GM12878 (cell line): ENCODE measurements around the gene LTB4R. TPM values are rescaled to one million over a fixed set of nuclear protein-coding genes. Genes with fewer than 3 reads are reported as not detected.

Experiments
- ATAC-seq: fragments of 200-7000 bp; cut with Tn5 transposase; 3 replicates; pipeline ENCODE4 v1.9.1; 2020; ENCODE audit warnings: mild to moderate bottlenecking, moderate library complexity
- BruUV-seq: library from RNA; stranded (reverse); fragments of 400-500 nt; replicated peaks from 2 replicates; lab custom pipeline; 2021; lab: Mats Ljungman, UMichigan
- CTCF ChIA-PET: fragments of 300-600 bp; sonication (Branson Sonifier 250); formaldehyde crosslinking; extraction: SDS; loops from one replicate; lab custom pipeline; 2021; ENCODE audit warnings: inconsistent platforms; lab: Yijun Ruan, JAX
- POLR2A ChIA-PET: fragments of 350-600 bp; formaldehyde crosslinking; extraction: SDS; loops from one replicate; lab custom pipeline; 2021; ENCODE audit warnings: inconsistent platforms; lab: Charles Lee
- RAD21 ChIA-PET: fragments of 300-600 bp; sonication (Branson Sonifier 250); formaldehyde crosslinking; loops from one replicate; lab custom pipeline; 2023; ENCODE audit warnings: antibody characterized with exemption; ENCODE audit not compliant: unreplicated experiment; lab: Charles Lee
- SMC1A ChIA-PET: fragments of 300-600 bp; sonication (Branson Sonifier 250); formaldehyde crosslinking; loops from one replicate; lab custom pipeline; 2023; ENCODE audit not compliant: unreplicated experiment, uncharacterized antibody; lab: Charles Lee
- DNase-seq: peaks from one replicate; pipeline ENCODE4 v3.0.0-alpha.2; 2011; ENCODE audit warnings: low read depth, low spot score
- FAIRE-seq: peaks from 3 replicates; lab custom pipeline; 2011; peaks lifted over from hg19 to GRCh38; lab: Jason Lieb, UNC
- H2AFZ ChIP-seq: 2 replicates; pipeline ENCODE4 v1.6.0; 2011; ENCODE audit warnings: low read depth, low read length, control low read depth; ENCODE audit not compliant: control insufficient read depth
- H3K27ac ChIP-seq: 2 replicates; pipeline ENCODE4 v1.5.1; 2011; ENCODE audit warnings: control low read depth; ENCODE audit not compliant: control insufficient read depth, insufficient read depth
- H3K27me3 ChIP-seq, 2 experiments: replicated peaks in 1 of 2; 2 replicates each; pipeline versions ENCODE4 v1.6.0 to v1.6.1; 2011; ENCODE audit warnings: low read length in 1 of 2; ENCODE audit not compliant: control insufficient read depth in 2 of 2, insufficient read depth in 2 of 2
- H3K36me3 ChIP-seq, 2 experiments: 2 replicates each; pipeline ENCODE4 v1.5.1; 2011; ENCODE audit warnings: low read length in 1 of 2; ENCODE audit not compliant: control insufficient read depth in 2 of 2, insufficient read depth in 2 of 2
- H3K4me1 ChIP-seq: 2 replicates; pipeline ENCODE4 v1.6.1; 2011; ENCODE audit warnings: mild to moderate bottlenecking, low read length, moderate library complexity, mixed read lengths; ENCODE audit not compliant: control insufficient read depth, insufficient read depth
- H3K4me2 ChIP-seq: 2 replicates; pipeline ENCODE4 v1.6.0; 2011; ENCODE audit warnings: control low read depth; ENCODE audit not compliant: control insufficient read depth, insufficient read depth
- H3K4me3 ChIP-seq: fragments of 200-600 bp; sonication (generic); 2 replicates; pipeline ENCODE4 v1.5.1; 2016
- H3K79me2 ChIP-seq: 2 replicates; pipeline ENCODE4 v1.6.0; 2011; ENCODE audit warnings: low read length; ENCODE audit not compliant: control insufficient read depth, insufficient read depth
- H3K9ac ChIP-seq: 2 replicates; pipeline ENCODE4 v1.8.0; 2011; ENCODE audit warnings: low read length, control low read depth, mixed read lengths; ENCODE audit not compliant: control insufficient read depth, insufficient read depth
- H3K9me3 ChIP-seq: replicated peaks from 3 replicates; pipeline ENCODE4 v1.5.1; 2011; ENCODE audit warnings: mild to moderate bottlenecking, low read length; ENCODE audit not compliant: control insufficient read depth, insufficient read depth
- H4K20me1 ChIP-seq: 2 replicates; pipeline ENCODE4 v1.6.0; 2011; ENCODE audit not compliant: control insufficient read depth, insufficient read depth
- ASH2L ChIP-seq: fragments of 300-600, 200-600 bp; sonication (generic); IDR thresholded peaks from 2 replicates; pipeline ENCODE4 v1.6.1; 2017; ENCODE audit warnings: low read depth, mild to moderate bottlenecking, borderline replicate concordance
- BCLAF1 ChIP-seq: fragments of 450-650 bp; IDR thresholded peaks from 2 replicates; pipeline ENCODE4 v1.6.1; 2017; ENCODE audit warnings: antibody characterized with exemption, mild to moderate bottlenecking, moderate library complexity
- CBFB ChIP-seq: IDR thresholded peaks from 2 replicates; pipeline ENCODE4 v1.6.1; 2016; ENCODE audit warnings: antibody characterized with exemption, low read depth
- ESRRA ChIP-seq: IDR thresholded peaks from 2 replicates; pipeline ENCODE4 v1.6.1; 2012; ENCODE audit warnings: mild to moderate bottlenecking, low read length, improper control_type of control experiment
- FOS ChIP-seq: IDR thresholded peaks from 3 replicates; pipeline ENCODE4 v1.6.1; 2011; ENCODE audit warnings: borderline replicate concordance; ENCODE audit not compliant: insufficient read length; ENCODE audit errors: extremely low read depth
- IRF5 ChIP-seq: fragments of 450-650 bp; IDR thresholded peaks from 2 replicates; pipeline ENCODE4 v1.6.1; 2017; ENCODE audit warnings: borderline replicate concordance
- MTA2 ChIP-seq: fragments of 450-650 bp; IDR thresholded peaks from 2 replicates; pipeline ENCODE4 v1.6.1; 2016; ENCODE audit warnings: low read depth, mild to moderate bottlenecking, moderate library complexity
- MYC ChIP-seq: IDR thresholded peaks from 2 replicates; pipeline ENCODE4 v1.6.1; 2011; ENCODE audit warnings: mild to moderate bottlenecking, low read length, moderate library complexity, inconsistent platforms; ENCODE audit not compliant: insufficient read depth, insufficient replicate concordance, insufficient read length, severe bottlenecking
- PRDM15 ChIP-seq: fragments of 450-650 bp; formaldehyde crosslinking; IDR thresholded peaks from 2 replicates; pipeline ENCODE4 v1.4.0; 2020; ENCODE audit warnings: mild to moderate bottlenecking, moderate library complexity
- SKIL ChIP-seq: fragments of 450-650 bp; IDR thresholded peaks from 2 replicates; pipeline ENCODE4 v1.6.1; 2017; ENCODE audit warnings: mild to moderate bottlenecking, low read depth, inconsistent platforms; ENCODE audit not compliant: poor library complexity, severe bottlenecking
- WGBS: methylation state at CpG from one replicate; pipeline ENCODE4 v1.1.6; 2016; ENCODE audit warnings: low lambda C conversion rate; ENCODE audit not compliant: insufficient replicate concordance, insufficient coverage; ENCODE audit errors: missing lambda C conversion rate; 5-methylcytosine and 5-hydroxymethylcytosine counted together
- in situ Hi-C: fragments of 300-500 bp; cut with MboI; formaldehyde crosslinking; loops from 9 replicates; pipeline ENCODE4 v1.14.3; 2018; ENCODE audit warnings: mixed read lengths
- intact Hi-C: fragments of 100-400 bp; cut with micrococcal nuclease; formaldehyde crosslinking; loops from one replicate; pipeline ENCODE4 v1.14.2; 2022; ENCODE audit not compliant: unreplicated experiment
- polyA plus RNA-seq, 11 experiments: library from polyadenylated mRNA; depleted of rRNA in 4 of 11; unstranded in 6 of 11; stranded (reverse) in 5 of 11; fragments of >200 nt; fragmentation: Nextera tagmentation in 4 of 11; fragmentation: Illumina TruSeq in 1 of 11; extraction: Ambion mirVana in 4 of 11; extraction: Trizol in 1 of 11; gene quantifications; 1 replicate in 1 of 11; 2 replicates in 10 of 11; pipeline versions ENCODE4 v1.2.1 to v1.2.3, GENCODE V29; 2011 to 2016; ENCODE audit warnings: inconsistent platforms in 2 of 11, missing spikeins in 2 of 11, low read depth in 1 of 11
- total RNA-seq, 4 experiments: library from RNA; depleted of rRNA in 3 of 4; stranded (reverse); fragments of >200 nt in 3 of 4; fragmentation: Illumina TruSeq in 1 of 4; extraction: Trizol in 1 of 4; gene quantifications; 2 replicates each; pipeline versions ENCODE4 v1.2.1 to v1.2.3, GENCODE V29; 2013 to 2021

The LTB4R gene
- total and polyA plus RNA-seq, 10 of the 15 experiments (the other 5 are each of a cell fraction or from before 2014, with no cell fraction given), result 1.2 to 14.0 (median 4.0) TPM

- TF ChIP-seq ASH2L (no peak), IRF5 (no peak), MYC (no peak), MTA2 (no peak), BCLAF1 (no peak)
These were observed 17.9 kb downstream of the LTB4R start (continued) for GRCh38 chr14:24329073-24329663.

- Histone ChIP-seq H4K20me1 (no peaks in the 10 kb centered on the region), H3K4me3 (no peak overlapping the region), H3K36me3 (no peaks in the 10 kb centered on the region), H3K4me1 (peaks cover 18% of the 10 kb centered on the region), H3K9me3 (no peaks in the 10 kb centered on the region), H3K79me2 (no peaks in the 10 kb centered on the region), H3K27ac (no peak overlapping the region), H3K27me3 (peaks cover 2 to 11% of the 10 kb centered on the region in 2 experiments; a peak in 3 of 4 replicates), H2AFZ (no peak overlapping the region), H3K9ac (no peak overlapping the region), H3K4me2 (no peak overlapping the region)
- 33% methylated on average over 9 of the region's 9 CpGs for WGBS
- DNase-seq (no peak), ATAC-seq (no peak), FAIRE-seq (no peak)
- in situ Hi-C loops, result loop anchor here (5.0 kb wide), 1 partner anchor 103 kb away; no protein-coding TSS in a partner anchor
- RAD21 ChIA-PET, result interaction anchor here (0.8 to 3.9 kb wide), 2 partner anchors 87 to 102 kb away, joined by 5 to 26 read pairs; no protein-coding TSS in a partner anchor
- intact Hi-C loops, result loop anchor here (5.0 kb wide), 1 partner anchor 38 kb away; the partner anchor contains the start of gene NFATC4
- CTCF ChIA-PET, result interaction anchor here (0.8 to 16.6 kb wide), 8 partner anchors 10 to 110 kb away, joined by 3 to 452 read pairs (median 13); partner anchors contain the start of genes CBLN3, CIDEB, KHNYN and LTB4R2
- BruUV-seq, result no TSS peak
- SMC1A ChIA-PET, result interaction anchor here (0.9 to 2.1 kb wide), 2 partner anchors 102 to 108 kb away, joined by 4 to 11 read pairs; no protein-coding TSS in a partner anchor
- POLR2A ChIA-PET, result no interaction called here
- TF ChIP-seq FOS (no peak), CBFB (no peak), PRDM15 (CRISPR knock-in tag) (no peak), SKIL (no peak), ESRRA (no peak)
These were observed 18.4 kb downstream of the LTB4R start for GRCh38 chr14:24329736-24330135.
